NCI-H446 (cell line): ENCODE results near the gene MAMLD1.

ENCODE experiments used
- DNase-seq, 2 experiments: peaks; one replicate each; lab custom pipeline; 2025; lab: John Stamatoyannopoulos, UW

MAMLD1 gene

DNA sequence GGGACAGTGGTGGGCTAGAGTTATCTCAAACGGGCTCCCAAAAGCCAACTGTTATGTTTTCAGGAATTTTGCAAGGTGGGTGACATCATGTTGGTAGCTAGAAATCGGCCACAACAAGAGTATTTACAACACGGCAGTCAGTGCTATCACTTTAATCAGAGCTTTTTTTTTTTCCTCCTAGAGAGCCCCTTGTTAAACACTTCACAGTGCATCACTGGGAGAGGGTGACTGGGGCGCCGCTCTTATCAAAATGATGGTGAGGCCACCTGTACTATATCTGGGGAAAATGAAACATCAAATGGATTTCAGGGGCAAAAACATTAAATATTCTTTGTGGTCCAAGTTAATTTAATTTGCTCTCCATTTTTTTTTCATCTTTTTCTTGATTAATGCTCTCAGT, 44.9 kb downstream of the MAMLD1 start:
- no peak for DNase-seq

DNA sequence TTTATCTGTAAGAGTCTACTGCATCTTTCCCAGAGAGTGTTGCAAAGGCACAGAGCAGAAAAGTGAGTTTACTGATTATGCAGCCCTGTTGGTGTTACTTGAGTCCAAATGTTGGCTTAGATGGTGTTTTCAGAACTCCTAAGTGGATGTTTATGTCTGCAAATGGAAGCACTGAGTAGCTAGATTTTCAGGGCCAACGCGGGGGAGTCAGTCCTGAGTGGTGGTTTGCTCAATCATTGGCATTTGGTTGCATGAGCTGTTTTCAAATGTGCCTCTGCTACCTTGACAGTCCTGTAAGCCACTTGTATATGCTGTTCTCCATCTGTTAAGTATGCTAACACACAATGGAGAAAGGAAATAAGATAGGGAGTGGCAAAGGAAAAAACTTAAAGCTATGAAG, 45.4 kb downstream of the MAMLD1 start:
- DNase-seq: no peak

DNA sequence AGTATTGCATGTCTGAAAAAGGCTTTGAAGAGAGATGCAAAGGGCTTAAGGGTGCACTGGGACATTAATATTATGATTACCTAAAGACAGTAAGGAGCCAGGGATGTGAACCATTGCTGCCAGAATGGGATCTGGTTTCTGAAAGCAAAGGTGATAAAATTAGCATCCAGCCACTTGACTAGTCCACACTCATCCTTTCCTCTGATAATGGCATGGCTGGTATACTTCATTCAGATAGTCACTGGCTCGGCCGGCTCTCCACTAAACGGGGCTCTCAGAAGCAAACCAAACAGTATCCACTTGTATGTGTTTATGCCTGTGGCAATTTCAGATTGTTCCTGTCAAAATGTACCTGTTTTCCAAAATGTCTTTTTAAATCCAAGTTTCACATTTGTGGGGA, 46.4 kb downstream of the MAMLD1 start:
- DNase-seq: no peak

GRCh38 chrX:150409964-150410363, 46.8 kb downstream of the MAMLD1 start:
- no peak for DNase-seq

DNA sequence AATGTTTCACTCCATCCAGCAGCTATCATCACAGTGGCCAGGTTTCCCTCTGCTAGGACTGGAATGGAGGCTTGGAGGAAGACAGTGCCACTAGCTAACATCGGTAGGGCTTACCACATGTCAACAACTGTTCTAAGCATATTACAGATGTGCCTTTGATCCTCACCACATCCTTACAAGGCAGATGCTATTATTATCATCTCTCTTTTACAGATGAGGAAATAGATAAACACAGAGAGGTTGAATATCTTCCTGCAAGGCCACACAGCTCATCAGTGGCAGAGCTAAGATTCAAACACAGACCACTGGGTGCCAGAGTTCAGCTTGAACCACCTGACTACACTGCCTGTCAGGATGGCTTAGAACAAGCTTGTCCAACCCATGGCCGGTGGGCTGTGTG, 47.4 kb downstream of the MAMLD1 start:
- no peak for DNase-seq

GRCh38 chrX:150411656-150412055, 48.5 kb downstream of the MAMLD1 start:
- no peak for DNase-seq

GRCh38 chrX:150414228-150414627, 51.1 kb downstream of the MAMLD1 start:
- no peak for DNase-seq

DNA sequence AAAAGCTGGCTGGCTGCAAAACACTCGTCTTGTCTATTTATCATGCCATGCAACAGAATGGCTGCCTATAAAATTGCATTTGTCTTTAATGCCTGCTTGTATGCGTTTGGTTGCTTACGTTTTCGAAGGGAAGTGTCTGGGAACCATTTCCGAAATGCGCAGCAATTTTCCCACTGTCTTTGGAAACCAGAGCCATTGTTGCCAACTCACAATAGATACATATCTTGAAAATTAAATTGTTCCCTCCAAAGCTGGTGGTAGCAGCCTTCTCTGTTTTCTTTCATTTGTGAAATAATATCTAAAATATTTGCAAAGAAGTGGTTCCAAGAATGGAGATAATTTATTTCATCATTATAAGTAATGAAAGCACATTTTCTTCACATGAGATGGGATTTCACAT, 53.4 kb downstream of the MAMLD1 start:
- no peak for DNase-seq

- peak in 1 of 2 experiments; percentile 23 for DNase-seq
Measured at GRCh38 chrX:150421816-150422215, 58.7 kb downstream of the MAMLD1 start.

DNA sequence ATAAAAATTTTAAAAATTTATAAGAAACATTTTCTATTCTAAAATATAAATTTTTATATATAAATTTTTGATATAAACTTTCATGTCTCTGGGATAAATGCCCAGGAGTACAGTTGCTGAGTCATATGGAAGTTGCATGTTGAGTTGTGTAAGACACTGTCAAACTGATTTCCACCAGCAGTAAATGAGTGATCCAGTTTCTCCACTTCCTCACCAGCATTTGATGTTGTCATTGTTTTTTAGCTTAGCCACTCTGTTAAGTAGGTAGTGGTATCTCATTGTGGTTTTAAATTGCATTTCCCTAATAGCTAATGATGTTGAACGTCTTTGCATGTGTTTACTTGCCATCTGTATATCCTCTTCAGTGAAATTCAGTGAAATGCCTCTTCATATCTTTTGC, 66.5 kb downstream of the MAMLD1 start:
- DNase-seq: no peak

- DNase-seq: no peak
Measured at GRCh38 chrX:150436195-150436594, 73.1 kb downstream of the MAMLD1 start.

DNA sequence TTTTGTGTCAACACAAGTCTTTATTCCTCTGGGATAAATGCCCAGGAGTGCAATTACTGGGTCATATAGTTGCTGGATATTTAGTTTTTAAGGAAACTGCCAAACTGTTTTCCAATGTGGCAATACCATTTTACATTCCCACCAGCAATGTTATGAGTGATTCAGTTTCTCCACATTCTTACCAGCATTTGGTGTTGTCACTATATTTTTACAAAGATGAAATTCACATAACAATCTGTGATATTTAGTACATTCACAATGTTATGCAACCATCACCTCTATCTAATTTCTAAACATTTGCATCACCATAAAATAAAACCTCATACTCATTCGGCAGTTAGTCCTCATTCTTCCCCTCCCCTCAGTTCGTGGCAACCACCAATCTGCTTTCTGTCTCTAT, 75.0 kb downstream of the MAMLD1 start:
- DNase-seq: no peak

- no peak for DNase-seq
Measured at GRCh38 chrX:150446151-150446550, 83.0 kb downstream of the MAMLD1 start.

GRCh38 chrX:150446995-150447394, 83.9 kb downstream of the MAMLD1 start:
- DNase-seq: peak; percentile 8 to 74

GRCh38 chrX:150449313-150449712, 86.2 kb downstream of the MAMLD1 start:
- DNase-seq: no peak

- no peak for DNase-seq
Measured at GRCh38 chrX:150450519-150451177, 87.5 kb downstream of the MAMLD1 start.

DNA sequence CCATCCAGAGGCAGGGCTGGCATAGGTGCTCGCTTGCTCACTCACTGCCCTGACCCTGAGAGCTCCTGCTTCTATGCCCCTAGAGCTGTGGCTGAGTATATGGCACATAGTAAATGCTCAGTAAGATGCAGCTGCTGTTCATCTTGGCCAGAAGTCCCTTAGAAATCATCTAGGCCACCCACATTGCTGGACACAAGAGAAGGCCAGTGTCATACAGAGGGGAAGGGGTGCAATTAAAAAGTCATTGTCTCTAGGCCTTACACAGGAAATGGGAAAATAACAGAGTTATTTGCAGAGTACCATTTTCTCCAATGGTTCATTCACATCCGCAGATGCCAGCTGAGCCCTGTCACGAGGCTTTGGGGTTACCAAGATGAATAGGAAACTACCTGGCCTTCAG, 88.8 kb downstream of the MAMLD1 start:
- DNase-seq: no peak

- no peak for DNase-seq
Measured at GRCh38 chrX:150454083-150454482, 91.0 kb downstream of the MAMLD1 start.

DNA sequence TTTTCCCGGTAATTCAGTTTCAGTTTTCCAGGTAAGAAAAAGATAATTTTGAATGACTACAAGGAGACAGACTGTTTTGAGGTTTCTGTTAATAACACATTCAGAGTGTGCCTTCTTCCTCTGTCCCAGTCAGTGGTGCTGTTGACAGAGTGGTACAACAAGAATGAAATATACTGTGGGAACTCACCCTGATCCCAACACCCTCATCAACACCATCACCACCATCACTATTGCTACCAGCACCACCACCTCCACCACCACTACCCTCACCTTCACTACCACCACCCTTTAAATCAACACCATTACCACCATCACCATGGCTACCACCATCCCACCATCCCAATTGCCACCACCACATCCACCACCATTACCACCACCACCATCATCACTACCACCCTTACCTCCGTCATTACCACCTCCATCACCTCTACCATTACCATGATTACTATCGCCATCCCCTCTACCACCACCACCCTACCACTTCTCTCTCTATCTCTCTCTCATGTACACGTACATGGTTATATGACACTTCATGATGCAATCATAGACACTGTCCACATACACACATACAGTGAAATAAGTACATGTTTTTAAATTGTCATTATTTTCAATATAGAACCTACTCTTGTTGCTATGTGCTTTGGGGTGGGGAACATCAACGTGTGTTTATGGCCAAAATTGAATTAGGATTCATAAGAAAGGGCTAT, 91.5 kb downstream of the MAMLD1 start:
- no peak for DNase-seq

GRCh38 chrX:150455215-150455608, 92.1 kb downstream of the MAMLD1 start:
- DNase-seq: no peak

DNA sequence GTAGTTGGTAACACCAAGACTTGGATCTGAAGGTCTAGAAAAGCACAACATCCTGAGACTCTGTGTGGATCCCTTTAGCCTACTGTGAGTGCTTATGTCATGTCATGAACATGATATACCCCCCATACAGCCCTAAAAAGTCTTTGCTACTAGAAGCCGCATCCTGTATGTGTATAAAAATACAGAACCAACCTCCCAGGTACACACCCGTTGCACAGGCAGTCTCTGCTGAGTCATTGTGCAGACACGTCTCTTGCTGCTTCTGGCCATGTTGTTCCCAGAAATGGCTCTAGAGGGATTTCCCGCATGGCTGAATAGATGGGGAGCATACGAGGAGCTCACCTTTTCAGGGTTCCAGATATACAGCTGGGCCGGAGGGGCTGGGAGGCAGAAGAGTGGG, 93.3 kb downstream of the MAMLD1 start:
- no peak for DNase-seq

DNA sequence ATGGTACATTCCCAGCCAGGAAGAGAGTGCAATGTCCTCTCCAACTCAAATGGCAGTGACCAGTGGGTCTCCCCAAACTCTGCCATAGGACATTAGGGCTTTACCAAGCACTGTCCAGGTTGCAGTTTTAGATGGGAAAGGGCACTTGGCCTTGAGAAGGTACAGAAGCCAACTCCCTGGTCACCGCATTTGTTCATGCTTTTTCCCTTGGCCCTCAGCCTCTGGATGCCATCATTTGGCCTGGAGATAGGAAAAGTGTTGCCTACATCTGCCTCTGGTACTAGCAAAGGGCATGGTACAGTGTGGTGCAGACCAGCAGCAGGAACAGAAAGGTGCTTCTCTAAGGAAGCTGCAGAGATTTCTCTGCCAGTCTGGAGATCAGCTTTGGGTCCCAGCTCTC, 93.8 kb downstream of the MAMLD1 start:
- DNase-seq: no peak

DNA sequence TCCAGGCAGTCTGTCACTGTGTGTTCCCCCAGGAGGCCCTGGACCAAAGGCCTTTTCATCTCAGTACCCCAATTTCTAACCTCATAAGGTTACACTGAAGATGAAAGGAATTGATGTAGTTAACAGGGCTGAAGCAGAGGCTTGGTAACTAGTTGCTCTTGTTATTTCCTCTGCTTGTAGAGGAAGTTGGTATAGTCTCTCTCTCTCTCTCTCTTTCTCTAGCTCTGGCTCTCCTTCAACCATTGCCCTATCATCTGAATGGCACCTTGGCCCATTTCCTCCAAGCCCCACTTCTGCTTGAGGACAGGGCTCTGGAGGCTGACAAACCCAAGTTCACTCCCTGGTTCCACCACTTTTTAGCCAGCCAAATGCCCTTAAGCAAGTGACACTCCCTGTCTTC, 96.1 kb downstream of the MAMLD1 start:
- DNase-seq: no peak

GRCh38 chrX:150460063-150460462, 96.9 kb downstream of the MAMLD1 start:
- no peak for DNase-seq
